GM13977 (cell line): ENCODE measurements around the gene ADA.
"Not testable (repeated sequence)": the region's sequence is repeated elsewhere in the genome, so short reads cannot be mapped to it uniquely, and the experiment has no call there.

Experiments used
- DNase-seq: peaks from one replicate; pipeline ENCODE4 v3.0.0; 2012; ENCODE audit warnings: low spot score
- CTCF ChIP-seq: IDR thresholded peaks from 2 replicates; pipeline ENCODE4 v1.5.1; 2012; ENCODE audit warnings: mild to moderate bottlenecking, control low read depth; ENCODE audit not compliant: insufficient read depth; ENCODE audit errors: extremely low read depth, missing control alignments
- in situ Hi-C: fragments of 300-500 bp; cut with MboI; formaldehyde crosslinking; loops from one replicate; pipeline ENCODE4 v1.12.0; 2022; ENCODE audit warnings: low sequenced_read_pairs, low pct_unique_long_range_greater_than_20kb, mixed read lengths, inconsistent platforms; ENCODE audit not compliant: unreplicated experiment

The ADA gene

GRCh38 chr20:44593751-44594150, 57.7 kb downstream of the ADA start:
- TF ChIP-seq CTCF: no peak
- in situ Hi-C loops: no loop called here
- no peak for DNase-seq

- in situ Hi-C loops: no loop called here
- DNase-seq: no peak
These were observed 59.1 kb downstream of the ADA start for GRCh38 chr20:44592366-44592765.

GRCh38 chr20:44590980-44591778, 60.3 kb downstream of the ADA start:
- DNase-seq: no peak

More at GRCh38 chr20:44592366-44592765, 59.1 kb downstream of the ADA start:
- TF ChIP-seq CTCF: no peak

GRCh38 chr20:44589537-44589936, 62.0 kb downstream of the ADA start:
- no peak for TF ChIP-seq CTCF
- in situ Hi-C loops: no loop called here
- no peak for DNase-seq

More at GRCh38 chr20:44590980-44591778, 60.3 kb downstream of the ADA start:
- TF ChIP-seq CTCF: no peak
- in situ Hi-C loops: no loop called here

- DNase-seq, in situ Hi-C loops: not testable (repeated sequence)
These were observed 63.2 kb downstream of the ADA start for GRCh38 chr20:44588321-44588720.

GRCh38 chr20:44587035-44587980, 64.2 kb downstream of the ADA start:
- TF ChIP-seq CTCF: no peak
- in situ Hi-C loops: no loop called here
- DNase-seq: peak; percentile 36
